Muscle of back (tissue), 11 donors: ENCODE data around the gene ZBED1. TPM values are rescaled to one million over a fixed set of nuclear protein-coding genes. Genes with fewer than 3 reads are reported as not detected.
"Not testable (repeated sequence)": the region's sequence is repeated elsewhere in the genome, so short reads cannot be mapped to it uniquely, and the experiment has no call there.

Experiments used
- DNase-seq, 3 donors: peaks; one replicate each; pipeline versions ENCODE4 v3.0.0 to v3.0.0-alpha.2; 2013
- polyA plus RNA-seq, 10 donors: library from polyadenylated mRNA; unstranded; fragments of 120-200 nt; gene quantifications; one replicate each; pipeline ENCODE4 v1.2.1, GENCODE V29; 2013; ENCODE audit not compliant: insufficient read length in 10 of 10

The ZBED1 gene
- polyA plus RNA-seq, 10 donors: 17.0 to 29.2 (median 23.2) TPM

- peak in 2 of 3 donors; percentile 33 to 84 for DNase-seq
Observed at GRCh38 chrX:2500091-2500802, 529 bp downstream of the ZBED1 start.

GRCh38 chrX:2499507-2499906 lies 1.3 kb downstream of the ZBED1 start:
- no peak for DNase-seq

- DNase-seq: peak in 1 of 3 donors; percentile 72
Observed at GRCh38 chrX:2498781-2499302, 1.9 kb downstream of the ZBED1 start.

- DNase-seq: peak in 1 of 3 donors; percentile 31
Observed at GRCh38 chrX:2497961-2498780, 2.6 kb downstream of the ZBED1 start.

GRCh38 chrX:2495595-2495994 lies 5.2 kb downstream of the ZBED1 start:
- DNase-seq: no peak

GRCh38 chrX:2492531-2493218 lies 8.1 kb downstream of the ZBED1 start:
- DNase-seq: no peak

GRCh38 chrX:2490634-2491033 lies 10.1 kb downstream of the ZBED1 start:
- no peak for DNase-seq

- DNase-seq: no peak
Observed at GRCh38 chrX:2489446-2490445, 11.0 kb downstream of the ZBED1 start.

- DNase-seq: no peak
Observed at GRCh38 chrX:2488621-2489285, 12.0 kb downstream of the ZBED1 start.

- DNase-seq: no peak
Observed at GRCh38 chrX:2487366-2487765, 13.4 kb downstream of the ZBED1 start.

- DNase-seq: no peak
Observed at GRCh38 chrX:2486476-2487133, 14.2 kb downstream of the ZBED1 start.

- peak in 1 of 3 donors; percentile 35 for DNase-seq
Observed at GRCh38 chrX:2485789-2486345, 14.9 kb downstream of the ZBED1 start.

GRCh38 chrX:2484721-2485648 lies 15.8 kb downstream of the ZBED1 start:
- DNase-seq: peak in 2 of 3 donors; percentile 73 to 89

GRCh38 chrX:2484256-2484655 lies 16.5 kb downstream of the ZBED1 start:
- peak in 1 of 3 donors; percentile 50 for DNase-seq

- DNase-seq: no peak
Observed at GRCh38 chrX:2483398-2484060, 17.2 kb downstream of the ZBED1 start.

GRCh38 chrX:2481597-2481996 lies 19.2 kb downstream of the ZBED1 start:
- DNase-seq: not testable (repeated sequence)

- not testable (repeated sequence) for DNase-seq
Observed at GRCh38 chrX:2479982-2480381, 20.8 kb downstream of the ZBED1 start.

- no peak for DNase-seq
Observed at GRCh38 chrX:2479420-2479780, 21.4 kb downstream of the ZBED1 start.
